Fibroblast of skin of scalp (primary cell): ENCODE data around the gene AP2A2.
"Not testable (repeated sequence)": the region's sequence is repeated elsewhere in the genome, so short reads cannot be mapped to it uniquely, and the experiment has no call there.

ENCODE experiments used
- DNase-seq: peaks from one replicate; pipeline ENCODE4 v3.0.0-alpha.2; 2013

Gene AP2A2

DNA sequence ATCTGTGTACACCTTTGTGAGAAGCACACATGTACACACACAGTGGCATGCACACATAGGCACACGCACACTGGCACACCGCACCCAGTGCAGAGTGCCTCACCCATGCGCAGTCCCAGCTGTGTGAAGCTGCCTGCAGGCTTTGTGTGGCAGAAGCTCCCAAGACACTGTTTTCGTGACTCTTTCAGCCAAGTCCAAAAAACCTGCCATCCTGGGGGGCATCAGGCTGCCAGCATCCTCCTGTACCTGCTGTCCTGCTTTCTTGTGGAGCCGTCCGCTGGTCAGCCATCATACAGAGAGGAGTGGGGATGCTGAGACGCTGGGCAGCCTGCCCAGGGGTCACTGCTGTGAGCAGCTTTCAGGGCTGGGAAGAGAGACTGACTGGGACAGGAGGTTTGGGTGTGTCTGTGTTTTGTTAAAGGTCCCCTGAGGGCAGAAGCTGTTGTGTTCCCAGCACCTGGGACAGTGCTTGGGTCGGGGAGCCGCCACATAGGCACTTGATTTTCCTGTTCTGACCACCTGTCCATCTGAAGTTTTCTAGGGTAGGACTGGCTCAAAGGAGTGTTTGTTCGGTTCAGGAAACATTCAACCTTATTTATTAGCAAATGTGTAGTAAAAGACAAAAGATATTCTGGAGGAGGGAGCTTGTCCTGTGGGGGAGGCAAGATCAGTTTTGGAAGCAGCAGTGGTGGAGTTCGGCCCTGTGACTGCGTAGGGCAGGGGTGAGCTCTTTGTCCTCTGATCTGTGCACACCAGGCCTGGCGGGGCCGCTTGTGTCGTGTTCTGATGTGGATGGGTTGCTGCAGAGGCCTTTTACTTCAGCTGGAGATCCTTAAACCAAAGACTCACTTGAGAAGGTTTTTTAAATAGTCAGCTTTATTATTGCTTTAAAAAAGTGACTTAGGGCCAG is 29.7 kb downstream of the AP2A2 start:
- DNase-seq, result no peak

DNA sequence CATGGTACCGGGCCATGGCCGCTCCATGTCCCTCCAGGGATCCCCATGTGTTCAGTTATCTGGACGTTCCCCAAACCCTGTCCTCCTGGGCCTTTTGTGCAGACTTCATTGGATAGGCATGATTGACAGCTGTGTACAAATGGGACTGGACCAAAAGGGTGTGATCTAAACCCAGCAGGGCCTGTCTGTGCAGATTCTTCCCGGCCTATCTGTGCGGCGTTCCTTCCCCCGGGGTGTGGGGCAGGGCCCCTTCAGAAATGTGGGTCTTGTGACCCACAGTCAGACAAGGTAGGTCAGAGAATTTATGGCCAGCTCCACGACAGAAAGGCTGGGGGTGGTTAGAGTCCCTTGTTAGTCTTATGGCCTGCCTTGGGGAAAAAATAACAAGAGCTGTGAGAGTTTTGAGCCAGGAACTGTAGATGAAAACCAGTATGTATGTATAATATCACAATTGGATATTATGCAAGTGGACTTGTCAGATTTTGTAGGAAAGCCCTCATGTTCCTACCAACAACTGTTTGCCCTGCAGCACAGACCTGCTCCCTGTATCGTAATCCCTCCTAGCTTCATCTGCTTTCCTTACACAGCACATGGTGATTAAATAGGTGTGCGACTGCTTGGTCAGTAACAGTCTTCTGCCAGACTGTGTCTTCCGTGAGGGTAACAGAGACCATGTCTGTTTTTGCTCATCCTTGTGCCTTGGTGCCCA is 31.7 kb downstream of the AP2A2 start:
- DNase-seq, result no peak

- DNase-seq, result no peak
These were observed 32.4 kb downstream of the AP2A2 start for GRCh38 chr11:958101-958500.

- no peak for DNase-seq
These were observed 33.4 kb downstream of the AP2A2 start for GRCh38 chr11:959027-959426.

DNA sequence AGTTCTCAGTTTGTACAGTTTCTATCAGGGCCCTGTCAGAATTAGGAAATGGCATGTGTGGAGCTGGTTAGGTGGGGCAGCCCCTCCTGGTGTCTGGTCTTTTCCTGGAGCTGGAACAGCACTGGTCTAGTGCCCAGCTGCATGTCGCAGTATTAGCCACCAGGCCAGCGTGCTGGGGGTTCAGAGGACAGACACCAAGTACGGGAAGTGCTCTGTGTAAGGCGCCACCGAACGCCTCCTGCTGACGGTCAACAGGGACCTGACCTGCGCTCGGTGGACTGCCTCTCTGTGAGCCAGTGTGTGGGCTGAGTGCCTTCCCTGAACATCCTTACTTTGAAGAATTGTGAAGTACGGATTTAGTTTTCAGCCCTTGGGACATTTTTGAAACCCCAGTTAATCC is 33.9 kb downstream of the AP2A2 start:
- no peak for DNase-seq

- not testable (repeated sequence) for DNase-seq
These were observed 35.7 kb downstream of the AP2A2 start for GRCh38 chr11:961310-961920.

GRCh38 chr11:961921-962320 is 36.3 kb downstream of the AP2A2 start:
- no peak for DNase-seq

GRCh38 chr11:962688-963087 is 37.0 kb downstream of the AP2A2 start:
- no peak for DNase-seq

- DNase-seq, result no peak
These were observed 38.2 kb downstream of the AP2A2 start for GRCh38 chr11:963852-964251.

- no peak for DNase-seq
These were observed 39.6 kb downstream of the AP2A2 start for GRCh38 chr11:965206-965775.

- no peak for DNase-seq
These were observed 42.5 kb downstream of the AP2A2 start for GRCh38 chr11:967995-968751.

DNA sequence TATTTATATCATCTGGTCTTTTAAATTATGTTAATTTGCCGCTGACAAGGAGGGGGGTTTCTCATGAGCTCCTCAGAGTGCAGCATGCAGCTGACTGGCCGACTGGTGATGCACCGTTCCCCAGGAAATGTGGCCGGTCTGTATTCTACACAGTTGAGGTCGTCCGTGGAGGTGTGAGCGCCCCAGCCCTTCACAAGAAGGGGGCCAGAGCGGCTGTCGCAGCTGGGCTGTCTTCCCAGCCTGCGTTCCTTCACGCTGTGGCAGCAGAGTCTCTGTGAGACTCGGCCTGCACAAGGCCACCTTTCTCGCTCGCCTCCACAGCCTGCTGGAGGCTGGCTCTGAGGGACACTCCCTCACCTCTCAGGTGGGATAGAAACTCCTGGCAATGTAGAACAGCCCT is 43.2 kb downstream of the AP2A2 start:
- DNase-seq, result no peak

GRCh38 chr11:969651-970205 is 44.1 kb downstream of the AP2A2 start:
- DNase-seq, result no peak

GRCh38 chr11:970319-970871 is 44.7 kb downstream of the AP2A2 start:
- DNase-seq, result no peak

DNA sequence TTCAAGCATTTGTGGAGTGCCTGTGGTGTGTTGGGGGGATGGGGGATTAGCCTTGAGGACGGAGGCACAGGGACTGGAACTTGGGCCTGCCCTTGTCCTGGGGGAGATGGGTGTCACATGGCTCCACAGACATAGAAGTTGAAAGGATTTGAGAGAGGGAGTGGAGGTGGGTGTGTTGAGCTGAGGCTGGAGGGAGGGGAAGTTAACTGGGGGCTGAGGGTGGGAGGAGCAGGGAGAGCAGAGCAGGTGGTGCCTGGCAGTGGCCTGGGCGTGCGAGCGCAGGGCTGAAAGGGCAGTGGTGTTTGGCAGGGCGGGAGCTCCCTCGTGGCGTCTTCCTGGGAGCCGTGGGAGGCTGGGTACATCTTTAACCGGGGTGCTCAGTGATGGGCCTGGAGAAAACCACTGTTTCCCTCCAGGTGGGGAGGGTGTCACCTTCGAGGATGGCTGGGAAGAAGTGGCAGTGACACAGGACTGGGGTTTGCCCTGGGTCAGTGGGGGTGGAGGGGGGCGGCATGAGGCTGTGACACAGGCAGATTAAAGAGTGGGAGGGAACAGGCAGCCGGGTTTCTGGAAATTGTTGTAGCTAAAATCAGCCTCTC is 45.5 kb downstream of the AP2A2 start:
- DNase-seq, result no peak

DNA sequence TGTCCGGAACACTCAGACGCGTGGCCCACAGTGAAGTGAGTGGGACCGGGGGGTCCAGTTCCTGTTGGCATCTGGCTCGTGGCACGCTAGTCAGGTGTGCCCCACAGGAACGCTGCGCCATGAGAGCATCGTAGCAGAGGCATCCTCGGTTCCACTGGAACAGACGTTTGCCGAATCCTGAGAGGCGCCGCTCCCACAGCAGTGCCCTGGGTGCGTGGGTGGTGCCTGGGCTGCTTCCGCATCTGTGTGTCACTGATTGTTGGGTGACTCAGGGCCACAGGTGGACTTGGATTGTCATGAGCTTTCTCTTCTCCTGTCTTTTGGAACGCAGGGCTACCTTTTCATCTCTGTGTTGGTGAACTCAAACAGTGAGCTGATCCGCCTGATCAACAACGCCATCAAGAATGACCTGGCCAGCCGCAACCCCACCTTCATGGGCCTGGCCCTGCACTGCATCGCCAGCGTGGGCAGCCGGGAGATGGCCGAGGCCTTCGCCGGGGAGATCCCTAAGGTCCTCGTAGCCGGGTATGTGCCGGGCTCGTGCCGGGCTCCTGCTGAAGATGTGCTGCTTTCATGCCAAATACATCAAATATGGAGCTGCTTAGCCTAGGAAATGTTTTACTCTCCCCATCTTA is 46.2 kb downstream of the AP2A2 start:
- no peak for DNase-seq

DNA sequence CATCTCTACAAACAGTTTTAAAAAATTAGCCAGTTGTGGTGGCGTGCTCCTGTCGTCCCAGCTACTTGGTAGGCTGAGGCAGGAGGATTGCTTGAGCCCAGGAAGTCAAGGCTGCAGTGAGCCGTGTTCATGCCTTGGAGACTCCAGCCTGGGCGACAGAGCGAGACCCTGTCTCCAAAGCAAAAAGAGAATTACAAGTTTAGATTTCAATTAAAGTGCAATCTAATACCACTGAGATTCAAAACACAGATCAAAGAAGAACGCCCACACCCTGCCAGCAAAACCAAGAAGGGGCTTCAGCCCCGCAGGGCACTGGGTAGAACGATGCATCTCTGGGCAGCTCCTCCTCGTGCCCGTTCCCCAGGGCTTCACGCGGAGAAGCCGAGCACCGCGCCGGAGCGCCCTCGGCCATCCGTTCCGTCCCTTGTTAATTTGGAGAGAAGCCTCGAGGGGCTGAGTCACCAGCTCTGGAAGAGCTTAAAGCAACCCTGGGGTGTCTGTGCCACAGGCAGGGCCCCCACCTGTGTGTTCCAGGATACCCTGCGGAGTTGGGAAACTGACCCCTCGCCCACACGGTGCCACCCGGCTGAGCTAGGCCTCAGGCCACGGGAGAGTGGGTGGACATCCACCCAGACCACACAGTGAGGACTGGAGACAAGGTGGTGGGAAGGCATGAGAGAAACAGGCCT is 47.0 kb downstream of the AP2A2 start:
- no peak for DNase-seq

DNA sequence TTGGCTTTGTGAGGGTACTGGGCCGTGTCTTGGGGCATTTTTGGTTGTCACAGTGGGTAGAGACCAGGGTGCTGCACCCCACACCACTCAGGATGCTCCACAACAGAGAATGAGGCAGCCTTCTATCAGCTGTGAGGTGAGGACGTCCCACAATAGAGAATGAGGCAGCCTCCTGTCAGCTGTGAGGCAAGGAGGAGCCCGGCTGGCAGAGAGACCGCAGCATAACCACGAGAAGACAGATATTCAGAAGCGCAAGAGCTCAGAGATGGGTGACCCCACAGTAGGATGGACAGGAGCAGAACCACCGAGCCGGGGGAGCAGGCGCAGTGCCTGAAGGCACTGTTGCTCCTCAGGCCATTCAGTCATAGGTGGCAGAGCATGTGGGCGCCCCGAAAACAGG is 47.6 kb downstream of the AP2A2 start:
- no peak for DNase-seq

GRCh38 chr11:975376-975775 is 49.7 kb downstream of the AP2A2 start:
- DNase-seq, result not testable (repeated sequence)

DNA sequence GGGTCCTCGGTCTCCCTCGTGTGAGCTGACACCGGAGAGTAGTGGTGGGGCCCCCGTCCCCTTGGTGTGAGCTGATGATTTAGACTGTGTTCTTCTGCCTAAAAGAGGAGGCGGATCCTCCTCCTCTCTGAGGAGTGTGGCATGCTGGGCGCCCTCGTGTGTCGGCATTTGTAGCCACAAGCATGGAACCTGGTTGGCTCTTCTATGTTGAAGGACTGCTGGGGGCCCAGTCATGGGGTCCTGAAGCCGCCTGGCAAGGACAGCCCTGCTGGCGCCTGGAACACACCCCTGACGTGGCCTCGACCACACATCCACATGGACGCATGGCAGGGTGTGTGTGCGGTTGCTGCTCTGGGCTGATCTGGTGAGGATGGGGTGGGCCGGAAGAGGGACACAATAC is 50.2 kb downstream of the AP2A2 start:
- peak; percentile 59 for DNase-seq
